ENCODE results near the gene RERE.

DNA sequence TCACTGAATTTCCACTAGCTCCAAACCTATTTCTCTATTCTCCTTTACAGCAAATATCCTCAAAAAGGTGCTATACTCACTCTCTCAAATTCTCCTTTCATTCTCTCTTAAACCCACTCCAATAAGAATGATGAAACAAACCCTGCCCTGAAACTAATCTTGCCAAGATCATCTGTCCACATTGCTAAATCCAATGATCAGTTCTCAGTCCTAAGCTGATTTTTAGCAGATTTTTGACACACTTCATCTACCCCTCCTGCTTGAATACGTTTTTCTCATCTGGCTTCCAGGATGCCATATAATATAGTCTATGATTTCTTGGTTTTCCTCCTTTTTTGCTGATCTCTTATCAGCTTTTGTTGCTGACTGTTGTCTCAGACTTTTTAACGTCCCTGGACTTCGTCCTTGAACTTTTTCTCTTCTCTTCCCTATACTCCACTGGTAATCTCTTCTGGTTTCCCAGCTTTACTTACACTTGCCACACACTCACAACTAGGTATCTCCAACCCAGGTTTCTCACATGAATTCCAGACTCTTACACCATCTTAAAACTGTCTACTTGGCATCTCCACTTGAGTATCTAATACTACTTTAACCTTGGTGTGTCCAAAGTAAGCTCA is 35.3 kb downstream of the RERE start:
- TF ChIP-seq, protein P1, sequence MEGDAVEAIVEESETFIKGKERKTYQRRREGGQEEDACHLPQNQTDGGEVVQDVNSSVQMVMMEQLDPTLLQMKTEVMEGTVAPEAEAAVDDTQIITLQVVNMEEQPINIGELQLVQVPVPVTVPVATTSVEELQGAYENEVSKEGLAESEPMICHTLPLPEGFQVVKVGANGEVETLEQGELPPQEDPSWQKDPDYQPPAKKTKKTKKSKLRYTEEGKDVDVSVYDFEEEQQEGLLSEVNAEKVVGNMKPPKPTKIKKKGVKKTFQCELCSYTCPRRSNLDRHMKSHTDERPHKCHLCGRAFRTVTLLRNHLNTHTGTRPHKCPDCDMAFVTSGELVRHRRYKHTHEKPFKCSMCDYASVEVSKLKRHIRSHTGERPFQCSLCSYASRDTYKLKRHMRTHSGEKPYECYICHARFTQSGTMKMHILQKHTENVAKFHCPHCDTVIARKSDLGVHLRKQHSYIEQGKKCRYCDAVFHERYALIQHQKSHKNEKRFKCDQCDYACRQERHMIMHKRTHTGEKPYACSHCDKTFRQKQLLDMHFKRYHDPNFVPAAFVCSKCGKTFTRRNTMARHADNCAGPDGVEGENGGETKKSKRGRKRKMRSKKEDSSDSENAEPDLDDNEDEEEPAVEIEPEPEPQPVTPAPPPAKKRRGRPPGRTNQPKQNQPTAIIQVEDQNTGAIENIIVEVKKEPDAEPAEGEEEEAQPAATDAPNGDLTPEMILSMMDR (conservative IDR thresholded peaks at IDR 0.05): no peak
- no peak for TF ChIP-seq EZH2 (IDR thresholded peaks at IDR 0.05; ENCODE audit: low read depth)

Measured in PC-9 (cell line).